OCI-LY3 (cell line): ENCODE data around the gene APBA1.

ENCODE experiments used
- CTCF ChIP-seq: fragments of 200-600, 300-600 bp; sonication (generic); IDR thresholded peaks from 2 replicates; pipeline ENCODE4 v1.5.1; 2014; ENCODE audit warnings: antibody characterized with exemption, low read length, low read depth
- EZH2phosphoT487 ChIP-seq: fragments of 200-600 bp; shearing (Covaris generic); IDR thresholded peaks from 2 replicates; pipeline ENCODE4 v1.6.1; 2018; ENCODE audit warnings: antibody characterized with exemption, mixed run types, low read depth

DNA sequence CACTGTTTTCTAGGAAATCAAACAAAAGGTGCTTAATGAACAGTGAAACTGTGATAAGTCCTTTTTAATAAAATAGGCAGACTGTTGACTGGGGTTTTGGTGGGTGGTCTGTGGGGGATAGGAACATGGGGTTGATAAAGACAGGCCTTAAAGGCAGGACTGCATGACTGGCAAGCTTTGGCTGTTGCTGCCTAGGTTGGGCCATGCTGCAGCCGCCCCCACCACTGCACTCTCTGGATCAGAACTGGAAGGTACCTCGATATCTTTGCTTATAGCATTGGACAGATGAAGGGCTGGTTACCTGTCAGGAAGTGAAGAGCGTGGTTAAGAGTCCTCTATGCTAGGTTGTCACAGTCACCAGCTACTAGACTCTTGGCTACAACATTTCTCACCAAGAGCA is 24.4 kb downstream of the APBA1 start:
- TF ChIP-seq CTCF (no peak), EZH2phosphoT487 (no peak)
